ENCODE measurements around the gene SAPCD2.

The SAPCD2 gene

DNA sequence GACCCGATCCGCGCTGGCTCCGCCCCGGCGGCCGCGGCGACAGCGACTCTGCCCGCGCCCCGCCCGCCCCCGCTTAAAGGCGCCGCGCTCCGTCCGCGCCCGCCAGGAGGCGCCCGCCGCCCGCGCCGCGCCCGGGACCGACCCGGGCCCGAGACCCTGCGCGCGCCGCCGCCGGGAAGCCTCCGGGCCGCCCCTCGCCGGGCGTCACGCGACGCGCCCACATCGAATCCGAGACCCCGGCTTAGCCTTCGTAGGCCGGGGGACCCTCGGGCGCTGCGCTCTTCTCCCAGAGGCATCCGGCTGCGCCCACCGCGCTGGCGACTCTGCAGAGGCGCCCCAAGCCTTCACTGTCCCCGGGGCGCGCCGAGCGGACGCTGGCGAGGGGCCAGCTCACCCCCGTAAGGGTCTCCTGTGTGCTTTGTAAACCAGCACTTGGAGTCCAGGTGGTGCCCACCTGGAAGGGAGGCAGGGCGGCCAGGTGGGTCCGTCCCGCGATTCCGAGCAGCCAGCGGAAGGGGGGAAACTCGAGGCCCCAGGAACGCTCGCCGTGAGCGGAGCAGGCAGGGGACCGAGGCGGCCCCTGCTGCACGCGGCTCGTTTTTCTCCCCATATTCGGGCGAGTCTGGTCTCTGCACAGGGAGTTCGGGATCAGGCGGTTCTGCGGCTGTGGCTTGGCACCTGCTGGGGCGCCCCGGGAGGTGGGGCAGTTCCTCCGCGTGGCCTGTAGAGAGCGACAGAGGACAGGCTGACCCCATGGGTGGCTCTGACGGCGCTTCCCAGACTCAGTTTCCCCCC lies 41.9 kb downstream of the SAPCD2 start:
- TF ChIP-seq, protein P1, sequence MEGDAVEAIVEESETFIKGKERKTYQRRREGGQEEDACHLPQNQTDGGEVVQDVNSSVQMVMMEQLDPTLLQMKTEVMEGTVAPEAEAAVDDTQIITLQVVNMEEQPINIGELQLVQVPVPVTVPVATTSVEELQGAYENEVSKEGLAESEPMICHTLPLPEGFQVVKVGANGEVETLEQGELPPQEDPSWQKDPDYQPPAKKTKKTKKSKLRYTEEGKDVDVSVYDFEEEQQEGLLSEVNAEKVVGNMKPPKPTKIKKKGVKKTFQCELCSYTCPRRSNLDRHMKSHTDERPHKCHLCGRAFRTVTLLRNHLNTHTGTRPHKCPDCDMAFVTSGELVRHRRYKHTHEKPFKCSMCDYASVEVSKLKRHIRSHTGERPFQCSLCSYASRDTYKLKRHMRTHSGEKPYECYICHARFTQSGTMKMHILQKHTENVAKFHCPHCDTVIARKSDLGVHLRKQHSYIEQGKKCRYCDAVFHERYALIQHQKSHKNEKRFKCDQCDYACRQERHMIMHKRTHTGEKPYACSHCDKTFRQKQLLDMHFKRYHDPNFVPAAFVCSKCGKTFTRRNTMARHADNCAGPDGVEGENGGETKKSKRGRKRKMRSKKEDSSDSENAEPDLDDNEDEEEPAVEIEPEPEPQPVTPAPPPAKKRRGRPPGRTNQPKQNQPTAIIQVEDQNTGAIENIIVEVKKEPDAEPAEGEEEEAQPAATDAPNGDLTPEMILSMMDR (IDR thresholded peaks at IDR 0.05; ENCODE audit: low read depth, low read length, missing control alignments), result peak; percentile 59
- H3K36me3 ChIP-seq (replicated peaks), result no peaks in the 10 kb centered on the region
- DNase-seq, result no peak
- in situ Hi-C loops (cut with HindIII; ENCODE audit: low pct_ligation_motif_present, low sequenced_read_pairs), result loop anchor here (25.0 kb wide), 2 partner anchors 91 to 216 kb away; partner anchors contain the start of genes C8G, FBXW5 and RABL6
- no peaks in the 10 kb centered on the region for H3K27me3 ChIP-seq (replicated peaks)
- no peak overlapping the region for H3K27ac ChIP-seq
- peak overlapping the region; percentile 48 for H3K4me3 ChIP-seq (ENCODE audit: low read depth, low read length)

DNA sequence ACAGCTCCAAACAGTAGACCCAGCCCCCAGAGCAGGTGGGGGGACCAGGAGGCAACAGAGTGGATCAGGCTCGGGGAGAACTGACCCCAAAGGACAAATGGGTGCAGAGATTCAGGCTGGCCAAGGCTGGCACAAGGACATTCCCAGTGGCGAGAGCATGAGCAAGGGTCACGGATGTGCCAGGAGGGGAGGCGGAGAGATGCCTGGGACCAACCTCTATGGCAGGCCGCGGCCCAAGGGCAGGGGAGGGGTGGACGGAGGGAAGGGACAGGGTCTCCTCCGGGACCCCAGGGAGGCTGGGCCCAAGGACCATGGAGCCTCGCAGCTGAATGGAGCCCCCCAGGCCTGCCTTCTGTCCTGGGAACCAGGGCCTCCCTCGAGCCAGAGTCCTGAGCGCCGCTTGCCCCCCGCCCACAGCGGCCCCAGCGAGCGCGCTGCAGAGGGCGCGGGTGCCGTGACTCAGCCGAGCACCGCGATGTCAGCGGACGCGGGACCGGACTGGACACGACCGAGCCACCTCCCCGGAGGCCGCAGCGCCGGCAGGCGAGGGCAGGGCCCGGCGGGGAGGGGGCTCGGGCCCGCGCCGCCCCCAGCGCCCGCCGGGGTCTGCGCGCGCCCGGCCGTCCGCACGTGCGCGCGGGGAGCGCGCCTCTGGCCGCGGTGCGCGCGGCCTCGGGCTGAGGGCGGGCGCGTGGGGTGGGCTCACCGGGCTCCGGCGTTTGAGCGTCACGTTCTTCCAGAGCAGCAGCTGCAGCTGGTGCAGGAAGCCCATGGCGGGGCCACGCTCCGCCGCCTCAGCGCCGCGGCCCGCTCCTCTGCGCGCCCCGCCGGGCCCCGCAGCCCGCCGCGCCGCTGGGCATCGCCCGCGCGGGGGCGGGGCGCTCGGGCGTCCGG lies 42.7 kb downstream of the SAPCD2 start, which contains the start of gene ABCA2:
Gene ABCA2, minus strand, starts transcription at position 869 of the 894 bp plus-strand sequence. Its CDS starts 97 bp downstream, at position 772.
- Histone ChIP-seq H3K27me3 (replicated peaks) (no peaks in the 10 kb centered on the region), H3K4me3 (ENCODE audit: low read depth, low read length) (peak within 1 kb of the TSS; percentile 48), H3K27ac (no peak within 1 kb of the TSS), H3K36me3 (replicated peaks) (no peaks in the 10 kb centered on the region)
- TF ChIP-seq, protein P1 (IDR thresholded peaks at IDR 0.05; ENCODE audit: low read depth, low read length, missing control alignments), result no peak
- DNase-seq, result no peak
- in situ Hi-C loops (cut with HindIII; ENCODE audit: low pct_ligation_motif_present, low sequenced_read_pairs), result loop anchor here (25.0 kb wide), 2 partner anchors 90 to 215 kb away; partner anchors contain the start of genes C8G, FBXW5 and RABL6

DNA sequence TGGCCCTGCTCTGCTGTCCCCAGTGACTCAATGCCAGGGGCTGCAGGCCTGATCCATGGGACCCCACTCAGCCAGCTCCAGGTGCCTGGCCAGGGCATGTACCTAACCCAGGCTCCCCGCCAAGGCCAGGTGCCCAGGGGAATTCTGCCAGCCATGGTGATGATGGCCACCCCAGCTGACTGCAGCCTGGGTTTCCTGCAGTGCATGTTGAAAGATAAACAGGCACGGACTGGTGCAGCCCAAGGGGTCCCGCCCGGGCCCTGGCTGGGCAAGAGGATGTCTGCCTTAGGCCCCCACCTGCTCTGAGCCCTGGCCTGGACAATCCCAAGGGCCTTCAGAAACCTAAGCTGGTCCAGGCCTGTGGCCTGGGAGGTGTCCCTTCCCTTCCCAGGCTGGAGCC lies 43.5 kb downstream of the SAPCD2 start:
- Histone ChIP-seq H3K27ac (no peak overlapping the region), H3K27me3 (replicated peaks) (no peaks in the 10 kb centered on the region), H3K36me3 (replicated peaks) (no peaks in the 10 kb centered on the region), H3K4me3 (ENCODE audit: low read depth, low read length) (no peak overlapping the region)
- in situ Hi-C loops (cut with HindIII; ENCODE audit: low pct_ligation_motif_present, low sequenced_read_pairs), result loop anchor here (25.0 kb wide), 2 partner anchors 90 to 215 kb away; partner anchors contain the start of genes C8G, FBXW5 and RABL6
- TF ChIP-seq, protein P1 (IDR thresholded peaks at IDR 0.05; ENCODE audit: low read depth, low read length, missing control alignments), result no peak
- DNase-seq, result no peak

DNA sequence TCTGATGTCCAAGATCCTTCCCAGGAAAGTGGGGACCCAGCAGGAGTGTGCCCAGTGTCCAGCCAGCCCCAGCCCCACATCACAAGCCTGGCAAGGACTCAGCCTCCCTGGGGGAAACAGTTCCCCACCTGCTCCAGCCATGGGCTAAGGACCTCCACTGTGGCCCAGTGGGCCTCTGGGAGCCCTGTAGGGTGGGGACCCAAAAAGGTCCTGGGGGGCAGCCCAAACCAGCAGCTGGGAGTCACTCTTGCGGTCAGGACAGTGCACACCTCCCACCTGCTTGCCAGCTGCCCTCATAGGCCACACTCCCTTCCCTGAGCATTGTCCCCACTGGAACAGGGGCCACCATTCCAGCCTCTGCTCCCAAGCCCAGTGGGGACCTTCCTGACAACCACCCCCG lies 44.0 kb downstream of the SAPCD2 start:
- DNase-seq, result no peak
- TF ChIP-seq, protein P1 (IDR thresholded peaks at IDR 0.05; ENCODE audit: low read depth, low read length, missing control alignments), result no peak
- Histone ChIP-seq H3K27me3 (replicated peaks) (no peaks in the 10 kb centered on the region), H3K36me3 (replicated peaks) (no peaks in the 10 kb centered on the region), H3K27ac (no peak overlapping the region), H3K4me3 (ENCODE audit: low read depth, low read length) (no peak overlapping the region)
- in situ Hi-C loops (cut with HindIII; ENCODE audit: low pct_ligation_motif_present, low sequenced_read_pairs), result loop anchor here (25.0 kb wide), 2 partner anchors 89 to 214 kb away; partner anchors contain the start of genes C8G, FBXW5 and RABL6

DNA sequence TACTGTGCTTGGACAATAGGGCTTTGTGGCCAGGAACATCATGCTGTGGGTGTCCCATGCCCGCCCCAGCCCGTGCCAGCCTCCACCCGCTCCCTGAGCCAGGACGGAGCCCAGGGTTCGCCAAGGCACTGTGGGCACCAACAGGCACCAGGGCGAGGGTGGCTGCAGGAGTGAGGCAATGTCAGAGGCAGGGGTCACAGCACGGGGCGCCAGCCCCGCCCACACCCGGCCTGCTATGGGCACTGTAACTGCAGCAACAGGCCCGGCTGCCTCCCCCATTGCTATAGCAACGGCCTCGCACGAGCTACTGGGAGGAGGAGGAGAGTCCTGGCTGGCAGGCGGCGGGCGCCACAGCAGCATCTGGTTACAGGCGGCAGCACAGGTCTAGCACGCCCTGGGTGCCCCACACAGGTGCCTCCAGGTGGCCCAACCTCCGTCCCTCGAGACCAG lies 44.8 kb downstream of the SAPCD2 start:
- Histone ChIP-seq H3K27me3 (replicated peaks) (no peaks in the 10 kb centered on the region), H3K4me3 (ENCODE audit: low read depth, low read length) (no peak overlapping the region), H3K27ac (no peak overlapping the region), H3K36me3 (replicated peaks) (no peaks in the 10 kb centered on the region)
- DNase-seq, result no peak
- TF ChIP-seq, protein P1 (IDR thresholded peaks at IDR 0.05; ENCODE audit: low read depth, low read length, missing control alignments), result no peak
- in situ Hi-C loops (cut with HindIII; ENCODE audit: low pct_ligation_motif_present, low sequenced_read_pairs), result loop anchor here (25.0 kb wide), 2 partner anchors 88 to 213 kb away; partner anchors contain the start of genes C8G, FBXW5 and RABL6

All from brain microvascular endothelial cell (primary cell).